ENCODE results near the gene ATOH8. TPM values are rescaled to one million over a fixed set of nuclear protein-coding genes. Genes with fewer than 3 reads are reported as not detected.

Gene ATOH8
- total RNA-seq, 1 donor from 2014 or later: 7.7 TPM

- DNase-seq (ENCODE audit: low read depth, low spot score): no peak
- H3K27ac Mint-ChIP-seq (ENCODE audit: unreplicated experiment): no peak overlapping the region
- H3K36me3 Mint-ChIP-seq (ENCODE audit: low read depth): no peaks in the 10 kb centered on the region
- TF ChIP-seq CTCF (conservative IDR thresholded peaks at IDR 0.05): no peak
- H3K27me3 Mint-ChIP-seq (ENCODE audit: low read depth): peaks cover 22% of the 10 kb centered on the region
- no peak overlapping the region for H3K4me3 Mint-ChIP-seq
- H3K9me3 Mint-ChIP-seq: no peaks in the 10 kb centered on the region
- peaks cover 48% of the 10 kb centered on the region for H3K4me1 Mint-ChIP-seq
These were observed 5.4 kb downstream of the ATOH8 start for GRCh38 chr2:85759257-85759613.

GRCh38 chr2:85760371-85760770 is 6.6 kb downstream of the ATOH8 start:
- H3K36me3 Mint-ChIP-seq (ENCODE audit: low read depth): no peaks in the 10 kb centered on the region
- H3K27ac Mint-ChIP-seq (ENCODE audit: unreplicated experiment): no peak overlapping the region
- no peaks in the 10 kb centered on the region for H3K9me3 Mint-ChIP-seq
- peaks cover 52% of the 10 kb centered on the region for H3K4me1 Mint-ChIP-seq
- H3K4me3 Mint-ChIP-seq: no peak overlapping the region
- DNase-seq (ENCODE audit: low read depth, low spot score): no peak
- peaks cover 14% of the 10 kb centered on the region for H3K27me3 Mint-ChIP-seq (ENCODE audit: low read depth)
- TF ChIP-seq CTCF (conservative IDR thresholded peaks at IDR 0.05): no peak

GRCh38 chr2:85760872-85761271 is 7.1 kb downstream of the ATOH8 start:
- peaks cover 9% of the 10 kb centered on the region for H3K27me3 Mint-ChIP-seq (ENCODE audit: low read depth)
- no peaks in the 10 kb centered on the region for H3K36me3 Mint-ChIP-seq (ENCODE audit: low read depth)

GRCh38 chr2:85761512-85761944 is 7.7 kb downstream of the ATOH8 start:
- peaks cover 2% of the 10 kb centered on the region for H3K27me3 Mint-ChIP-seq (ENCODE audit: low read depth)
- no peak overlapping the region for H3K4me3 Mint-ChIP-seq
- no peaks in the 10 kb centered on the region for H3K36me3 Mint-ChIP-seq (ENCODE audit: low read depth)
- no peak for DNase-seq (ENCODE audit: low read depth, low spot score)
- H3K4me1 Mint-ChIP-seq: peaks cover 57% of the 10 kb centered on the region
- TF ChIP-seq CTCF (conservative IDR thresholded peaks at IDR 0.05): no peak
- no peaks in the 10 kb centered on the region for H3K9me3 Mint-ChIP-seq
- no peak overlapping the region for H3K27ac Mint-ChIP-seq (ENCODE audit: unreplicated experiment)

More at GRCh38 chr2:85760872-85761271, 7.1 kb downstream of the ATOH8 start:
- no peak overlapping the region for H3K27ac Mint-ChIP-seq (ENCODE audit: unreplicated experiment)
- H3K4me1 Mint-ChIP-seq: peaks cover 53% of the 10 kb centered on the region
- no peak for TF ChIP-seq CTCF (conservative IDR thresholded peaks at IDR 0.05)
- no peaks in the 10 kb centered on the region for H3K9me3 Mint-ChIP-seq
- no peak for DNase-seq (ENCODE audit: low read depth, low spot score)
- H3K4me3 Mint-ChIP-seq: no peak overlapping the region

GRCh38 chr2:85761946-85762345 is 8.2 kb downstream of the ATOH8 start:
- H3K36me3 Mint-ChIP-seq (ENCODE audit: low read depth): no peaks in the 10 kb centered on the region
- H3K4me1 Mint-ChIP-seq: peaks cover 58% of the 10 kb centered on the region
- no peak for DNase-seq (ENCODE audit: low read depth, low spot score)
- H3K9me3 Mint-ChIP-seq: no peaks in the 10 kb centered on the region
- no peak for TF ChIP-seq CTCF (conservative IDR thresholded peaks at IDR 0.05)
- no peaks in the 10 kb centered on the region for H3K27me3 Mint-ChIP-seq (ENCODE audit: low read depth)
- no peak overlapping the region for H3K4me3 Mint-ChIP-seq
- H3K27ac Mint-ChIP-seq (ENCODE audit: unreplicated experiment): no peak overlapping the region

- Mint-ChIP-seq H3K9me3 (no peaks in the 10 kb centered on the region), H3K4me3 (no peak overlapping the region), H3K27me3 (ENCODE audit: low read depth) (no peaks in the 10 kb centered on the region), H3K36me3 (ENCODE audit: low read depth) (no peaks in the 10 kb centered on the region), H3K4me1 (peaks cover 56% of the 10 kb centered on the region), H3K27ac (ENCODE audit: unreplicated experiment) (no peak overlapping the region)
- TF ChIP-seq CTCF (conservative IDR thresholded peaks at IDR 0.05): no peak
- no peak for DNase-seq (ENCODE audit: low read depth, low spot score)
These were observed 9.3 kb downstream of the ATOH8 start for GRCh38 chr2:85763132-85763531.

Data from neural crest cell (in vitro differentiated cells).